ENCODE results near the gene RPN1. TPM values are rescaled to one million over a fixed set of nuclear protein-coding genes. Genes with fewer than 3 reads are reported as not detected.

RPN1 gene
- total and polyA plus RNA-seq, 2 experiments from 2014 or later: 419 to 422 TPM

DNA sequence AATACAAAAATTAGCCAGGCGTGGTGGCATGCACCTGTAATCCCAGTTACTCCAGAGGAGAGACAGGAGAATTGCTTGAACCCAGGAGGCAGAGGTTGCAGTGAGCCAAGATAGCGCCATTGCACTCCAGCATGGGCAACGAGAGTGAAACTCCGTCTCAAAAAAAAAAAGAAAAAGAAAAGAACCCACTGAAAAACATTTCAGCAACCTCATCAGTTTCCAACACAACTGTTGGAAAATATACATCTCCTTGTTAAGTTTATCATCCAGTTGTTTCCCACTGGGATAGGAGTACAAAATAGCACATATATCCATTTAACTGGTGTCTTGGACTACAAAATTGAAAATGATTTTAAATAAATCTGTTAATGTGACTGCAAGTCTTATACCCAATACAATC is 2.2 kb downstream of the RPN1 start:
- Histone ChIP-seq H3K27ac (peak overlapping the region; percentile 100), H2AFZ (no peak overlapping the region), H3K4me1 (ENCODE audit: insufficient read depth) (peaks cover 7% of the 10 kb centered on the region), H3K36me3 (replicated peaks; ENCODE audit: insufficient read depth, low read depth) (no peaks in the 10 kb centered on the region), H3K79me2 (peaks cover 71% of the 10 kb centered on the region), H4K20me1 (ENCODE audit: insufficient read depth, poor library complexity, severe bottlenecking) (peaks cover 48% of the 10 kb centered on the region), H3K4me2 (peak overlapping the region; percentile 77), H3K4me3 (peak overlapping the region; percentile 96), H3K27me3 (no peaks in the 10 kb centered on the region), H3K9me2 (replicated peaks; ENCODE audit: insufficient read depth) (no peaks in the 10 kb centered on the region), H3K9me3 (ENCODE audit: low read depth) (no peaks in the 10 kb centered on the region)
- no peak for DNase-seq (ENCODE audit: low spot score)
- TF ChIP-seq, protein P1, sequence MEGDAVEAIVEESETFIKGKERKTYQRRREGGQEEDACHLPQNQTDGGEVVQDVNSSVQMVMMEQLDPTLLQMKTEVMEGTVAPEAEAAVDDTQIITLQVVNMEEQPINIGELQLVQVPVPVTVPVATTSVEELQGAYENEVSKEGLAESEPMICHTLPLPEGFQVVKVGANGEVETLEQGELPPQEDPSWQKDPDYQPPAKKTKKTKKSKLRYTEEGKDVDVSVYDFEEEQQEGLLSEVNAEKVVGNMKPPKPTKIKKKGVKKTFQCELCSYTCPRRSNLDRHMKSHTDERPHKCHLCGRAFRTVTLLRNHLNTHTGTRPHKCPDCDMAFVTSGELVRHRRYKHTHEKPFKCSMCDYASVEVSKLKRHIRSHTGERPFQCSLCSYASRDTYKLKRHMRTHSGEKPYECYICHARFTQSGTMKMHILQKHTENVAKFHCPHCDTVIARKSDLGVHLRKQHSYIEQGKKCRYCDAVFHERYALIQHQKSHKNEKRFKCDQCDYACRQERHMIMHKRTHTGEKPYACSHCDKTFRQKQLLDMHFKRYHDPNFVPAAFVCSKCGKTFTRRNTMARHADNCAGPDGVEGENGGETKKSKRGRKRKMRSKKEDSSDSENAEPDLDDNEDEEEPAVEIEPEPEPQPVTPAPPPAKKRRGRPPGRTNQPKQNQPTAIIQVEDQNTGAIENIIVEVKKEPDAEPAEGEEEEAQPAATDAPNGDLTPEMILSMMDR (IDR thresholded peaks at IDR 0.05; ENCODE audit: poor library complexity): no peak
- TF ChIP-seq EZH2 (IDR thresholded peaks at IDR 0.05; ENCODE audit: borderline replicate concordance): no peak
- no peak for TF ChIP-seq EZH2phosphoT487 (IDR thresholded peaks at IDR 0.05; ENCODE audit: low read depth, severe bottlenecking, unreplicated experiment)
- WGBS (ENCODE audit: low lambda C conversion rate, missing lambda C conversion rate): 93% methylated on average over 4 of the region's 4 CpGs

- Histone ChIP-seq H4K20me1 (ENCODE audit: insufficient read depth, poor library complexity, severe bottlenecking) (peaks cover 49% of the 10 kb centered on the region), H3K79me2 (peaks cover 81% of the 10 kb centered on the region), H3K4me1 (ENCODE audit: insufficient read depth) (peaks cover 7% of the 10 kb centered on the region), H3K9me3 (ENCODE audit: low read depth) (no peaks in the 10 kb centered on the region), H2AFZ (no peak overlapping the region), H3K27me3 (no peaks in the 10 kb centered on the region), H3K27ac (no peak overlapping the region), H3K4me3 (no peak overlapping the region), H3K9me2 (replicated peaks; ENCODE audit: insufficient read depth) (no peaks in the 10 kb centered on the region), H3K4me2 (no peak overlapping the region), H3K36me3 (replicated peaks; ENCODE audit: insufficient read depth, low read depth) (no peaks in the 10 kb centered on the region)
- TF ChIP-seq EZH2 (IDR thresholded peaks at IDR 0.05; ENCODE audit: borderline replicate concordance): no peak
- 99% methylated on average over 3 of the region's 3 CpGs for WGBS (ENCODE audit: low lambda C conversion rate, missing lambda C conversion rate)
- no peak for DNase-seq (ENCODE audit: low spot score)
Measured at GRCh38 chr3:128647307-128647706, 3.3 kb downstream of the RPN1 start.

GRCh38 chr3:128634075-128634611 is 16.5 kb downstream of the RPN1 start:
- Histone ChIP-seq H3K4me1 (ENCODE audit: insufficient read depth) (no peaks in the 10 kb centered on the region), H3K79me2 (peaks cover 78% of the 10 kb centered on the region), H3K27me3 (no peaks in the 10 kb centered on the region), H3K4me3 (no peak overlapping the region), H3K36me3 (replicated peaks; ENCODE audit: insufficient read depth, low read depth) (no peaks in the 10 kb centered on the region), H3K9me2 (replicated peaks; ENCODE audit: insufficient read depth) (no peaks in the 10 kb centered on the region), H2AFZ (no peak overlapping the region), H3K4me2 (no peak overlapping the region), H3K9me3 (ENCODE audit: low read depth) (no peaks in the 10 kb centered on the region), H3K27ac (no peak overlapping the region), H4K20me1 (ENCODE audit: insufficient read depth, poor library complexity, severe bottlenecking) (peaks cover 10% of the 10 kb centered on the region)
- no peak for DNase-seq (ENCODE audit: low spot score)
- no peak for TF ChIP-seq EZH2phosphoT487 (IDR thresholded peaks at IDR 0.05; ENCODE audit: low read depth, severe bottlenecking, unreplicated experiment)
- TF ChIP-seq EZH2 (IDR thresholded peaks at IDR 0.05; ENCODE audit: borderline replicate concordance): no peak
- TF ChIP-seq, protein P1 (IDR thresholded peaks at IDR 0.05; ENCODE audit: poor library complexity): no peak
- 98% methylated on average over 5 of the region's 5 CpGs for WGBS (ENCODE audit: low lambda C conversion rate, missing lambda C conversion rate)

DNA sequence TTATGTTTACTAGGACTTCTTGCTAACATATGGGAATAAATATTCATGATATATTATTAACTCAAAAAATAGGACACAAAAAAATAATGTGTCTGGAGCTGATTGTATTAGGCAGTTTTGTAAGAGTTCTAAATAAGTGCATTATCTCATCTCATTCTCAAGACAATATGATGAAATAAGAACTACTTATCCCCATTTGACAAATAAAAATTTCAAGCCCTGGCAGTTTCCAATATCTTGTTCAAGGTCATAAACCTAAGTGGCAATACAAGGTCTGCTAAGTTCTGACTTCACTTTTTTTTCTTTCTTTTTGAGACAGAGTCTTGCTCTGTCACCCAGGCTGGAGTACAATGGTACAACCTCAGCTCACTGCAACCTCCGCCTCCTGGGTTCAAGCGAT is 18.3 kb downstream of the RPN1 start:
- 100% methylated on average over 2 of the region's 2 CpGs for WGBS (ENCODE audit: low lambda C conversion rate, missing lambda C conversion rate)
- Histone ChIP-seq H3K79me2 (peaks cover 77% of the 10 kb centered on the region), H3K27me3 (no peaks in the 10 kb centered on the region), H3K4me1 (ENCODE audit: insufficient read depth) (no peaks in the 10 kb centered on the region), H4K20me1 (ENCODE audit: insufficient read depth, poor library complexity, severe bottlenecking) (peaks cover 7% of the 10 kb centered on the region), H3K27ac (no peak overlapping the region), H3K9me3 (ENCODE audit: low read depth) (no peaks in the 10 kb centered on the region), H3K9me2 (replicated peaks; ENCODE audit: insufficient read depth) (no peaks in the 10 kb centered on the region), H2AFZ (no peak overlapping the region), H3K4me3 (no peak overlapping the region), H3K4me2 (no peak overlapping the region), H3K36me3 (replicated peaks; ENCODE audit: insufficient read depth, low read depth) (no peaks in the 10 kb centered on the region)
- DNase-seq (ENCODE audit: low spot score): no peak
- TF ChIP-seq, protein P1 (IDR thresholded peaks at IDR 0.05; ENCODE audit: poor library complexity): no peak
- no peak for TF ChIP-seq EZH2 (IDR thresholded peaks at IDR 0.05; ENCODE audit: borderline replicate concordance)
- no peak for TF ChIP-seq EZH2phosphoT487 (IDR thresholded peaks at IDR 0.05; ENCODE audit: low read depth, severe bottlenecking, unreplicated experiment)
